ENCODE results near the gene ARHGAP27.
"Not testable (repeated sequence)": the region's sequence is repeated elsewhere in the genome, so short reads cannot be mapped to it uniquely, and the experiment has no call there.

Gene ARHGAP27

DNA sequence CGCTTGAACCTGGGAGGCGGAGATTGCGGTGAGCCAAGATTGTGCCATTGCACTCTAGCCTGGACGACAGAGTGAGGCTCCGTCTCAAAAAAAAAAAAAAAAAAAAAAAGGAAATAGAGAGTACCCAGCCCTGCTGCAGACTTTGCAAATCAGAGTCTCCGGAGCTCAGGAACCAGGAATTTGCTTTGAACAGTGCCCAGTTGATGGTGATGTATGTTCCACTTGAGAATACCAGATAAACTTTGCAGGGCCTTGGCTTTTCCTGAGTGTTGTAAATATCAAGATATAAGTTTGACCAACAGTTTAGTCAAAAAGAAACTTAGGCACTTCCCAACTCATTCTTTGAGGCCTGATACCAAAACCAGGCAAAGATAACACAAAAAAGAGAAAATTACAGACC is 85.2 kb downstream of the ARHGAP27 start:
- DNase-seq = no peak
- in situ Hi-C loops (cut with HindIII; ENCODE audit: low pct_ligation_motif_present, low pct_unique_long_range_greater_than_20kb, low sequenced_read_pairs) = no loop called here

DNA sequence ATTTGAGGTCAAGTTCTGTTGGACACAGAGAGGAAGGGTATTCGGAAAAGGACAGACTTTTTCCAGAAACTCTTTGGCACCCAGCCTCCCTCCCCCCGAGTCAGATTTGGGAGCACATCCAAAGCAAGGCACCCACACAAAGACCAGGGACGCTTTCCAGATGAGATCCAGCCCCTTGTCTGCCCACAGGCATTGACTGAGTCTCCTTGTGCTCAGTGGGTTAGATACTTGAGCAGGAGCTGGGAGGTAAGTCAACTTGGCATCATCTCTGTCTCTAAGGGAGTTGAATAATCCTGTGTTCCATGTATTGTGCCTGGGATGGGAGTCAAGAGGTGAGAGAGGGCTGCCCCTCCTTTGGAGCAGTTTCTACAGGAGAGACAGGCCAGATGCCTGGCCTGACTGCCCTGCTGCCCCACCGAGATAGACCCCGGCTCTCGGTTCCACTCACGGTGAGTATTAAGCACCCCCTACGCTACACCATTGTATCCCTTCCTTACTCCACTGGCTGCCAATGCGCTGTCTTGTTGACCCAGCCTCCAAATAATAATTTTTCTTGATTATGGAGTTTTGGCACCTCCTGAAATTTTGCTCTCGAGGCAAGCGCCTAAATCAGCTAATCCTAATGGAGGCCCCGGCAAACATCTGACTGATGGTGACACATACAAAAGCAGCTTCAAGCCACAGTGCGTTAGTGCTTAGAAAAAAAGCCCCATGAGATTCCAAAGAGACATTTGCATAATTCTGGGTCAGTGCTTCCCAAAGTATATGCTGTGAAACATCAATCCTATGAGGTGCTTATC is 86.3 kb downstream of the ARHGAP27 start:
- DNase-seq = no peak
- in situ Hi-C loops (cut with HindIII; ENCODE audit: low pct_ligation_motif_present, low pct_unique_long_range_greater_than_20kb, low sequenced_read_pairs) = no loop called here

DNA sequence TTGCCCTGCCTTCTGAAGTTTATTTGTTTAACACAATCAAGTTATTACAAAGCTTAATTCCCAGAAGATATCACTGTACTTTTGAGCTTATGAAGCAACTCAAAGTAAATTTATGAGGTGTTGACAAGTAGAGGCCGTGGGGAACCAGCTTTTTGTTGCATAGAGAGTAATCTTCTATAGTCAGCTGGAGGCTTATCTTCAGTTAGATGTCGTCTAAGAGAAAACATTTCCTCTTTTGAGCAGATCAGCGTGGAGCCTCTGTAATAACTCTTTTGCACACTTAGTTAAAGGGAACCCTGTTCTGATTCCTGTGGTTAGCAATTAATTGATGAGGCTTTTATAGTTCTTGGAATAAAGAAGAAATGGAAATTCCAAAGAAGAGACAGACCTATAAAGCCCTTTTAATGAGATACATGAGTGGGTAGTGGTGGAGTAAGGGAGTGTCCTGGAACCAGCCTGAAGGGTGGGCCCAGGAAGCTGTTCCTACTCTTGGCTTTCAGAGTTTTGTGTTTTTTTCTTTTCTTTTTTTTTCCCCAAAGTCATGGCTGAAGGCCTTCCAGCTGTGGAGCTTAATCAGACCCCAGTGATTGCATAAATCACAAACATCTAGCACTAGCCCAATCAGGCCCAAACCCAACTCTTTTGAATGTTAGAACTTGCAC is 87.0 kb downstream of the ARHGAP27 start:
- in situ Hi-C loops (cut with HindIII; ENCODE audit: low pct_ligation_motif_present, low pct_unique_long_range_greater_than_20kb, low sequenced_read_pairs) = no loop called here
- no peak for DNase-seq

DNA sequence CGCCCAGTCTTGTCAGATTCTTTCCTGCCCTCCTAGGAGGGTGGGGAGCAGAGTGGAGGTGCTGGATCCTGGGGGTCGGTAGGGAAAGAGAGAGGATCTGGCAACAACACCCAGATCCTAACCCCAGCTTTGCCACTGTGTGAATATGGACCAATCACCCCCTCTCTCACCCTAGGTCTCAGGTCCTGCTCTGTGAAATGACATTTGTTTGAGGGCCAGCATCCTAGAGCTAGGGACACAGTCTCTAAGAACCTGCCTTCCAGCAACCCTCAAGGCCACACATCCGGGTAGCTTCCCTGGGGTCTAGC is 87.5 kb downstream of the ARHGAP27 start:
- in situ Hi-C loops (cut with HindIII; ENCODE audit: low pct_ligation_motif_present, low pct_unique_long_range_greater_than_20kb, low sequenced_read_pairs) = no loop called here
- DNase-seq = no peak

DNA sequence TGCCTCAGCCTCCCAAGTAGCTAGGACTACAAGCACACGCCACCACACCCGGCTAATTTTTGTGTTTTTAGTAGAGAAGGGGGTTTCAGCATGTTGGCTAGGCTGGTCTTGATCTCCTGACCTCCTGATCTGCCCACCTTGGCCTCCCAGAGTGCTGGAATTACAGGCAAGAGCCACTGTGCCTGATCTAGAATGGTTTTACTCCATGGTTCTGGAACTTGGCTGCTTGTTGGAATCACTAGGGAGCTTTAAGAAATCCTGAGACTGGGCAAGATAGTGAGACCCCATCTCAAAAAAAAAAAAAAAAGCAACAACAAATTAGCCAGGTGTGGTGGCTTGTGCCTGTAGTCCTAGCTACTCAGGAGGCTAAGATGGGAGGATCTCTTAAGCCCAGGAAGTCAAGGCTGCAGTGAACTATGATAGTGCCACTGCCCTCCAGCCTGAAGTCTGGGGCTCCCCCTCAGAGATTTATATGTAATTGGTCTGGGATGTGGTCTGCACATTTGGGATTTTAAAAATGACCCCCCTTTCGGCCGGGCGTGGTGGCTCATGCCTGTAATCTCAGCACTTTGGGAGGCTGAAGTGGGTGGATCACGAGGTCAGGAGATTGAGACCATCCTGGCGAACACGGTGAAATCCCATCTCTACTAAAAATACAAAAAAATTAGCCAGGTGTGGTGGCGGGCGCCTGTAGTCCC is 88.6 kb downstream of the ARHGAP27 start:
- in situ Hi-C loops (cut with HindIII; ENCODE audit: low pct_ligation_motif_present, low pct_unique_long_range_greater_than_20kb, low sequenced_read_pairs); DNase-seq: not testable (repeated sequence)
